ENCODE results near the gene DCP1B. TPM values are rescaled to one million over a fixed set of nuclear protein-coding genes. Genes with fewer than 3 reads are reported as not detected.

DCP1B gene
- total RNA-seq, 1 donor from 2014 or later: 21.2 TPM

GRCh38 chr12:2047752-2048151 lies 43.5 kb upstream of the DCP1B start:
- no peak for DNase-seq (ENCODE audit: low read depth)
- no peak for TF ChIP-seq CTCF (conservative IDR thresholded peaks at IDR 0.05; ENCODE audit: low read depth, low read length)
- H3K4me3 ChIP-seq (ENCODE audit: low read depth, low read length): no peak overlapping the region

- no peak for TF ChIP-seq CTCF (conservative IDR thresholded peaks at IDR 0.05; ENCODE audit: low read depth, low read length)
- H3K4me3 ChIP-seq (ENCODE audit: low read depth, low read length): no peak overlapping the region
- no peak for DNase-seq (ENCODE audit: low read depth)
These were observed 42.7 kb upstream of the DCP1B start for GRCh38 chr12:2046957-2047356.

- no peak for TF ChIP-seq CTCF (conservative IDR thresholded peaks at IDR 0.05; ENCODE audit: low read depth, low read length)
- no peak for DNase-seq (ENCODE audit: low read depth)
These were observed 39.9 kb upstream of the DCP1B start for GRCh38 chr12:2044165-2044564.

GRCh38 chr12:2043054-2043453 lies 38.8 kb upstream of the DCP1B start:
- no peak overlapping the region for H3K4me3 ChIP-seq (ENCODE audit: low read depth, low read length)

More at GRCh38 chr12:2044165-2044564, 39.9 kb upstream of the DCP1B start:
- no peak overlapping the region for H3K4me3 ChIP-seq (ENCODE audit: low read depth, low read length)

GRCh38 chr12:2039034-2039433 lies 34.8 kb upstream of the DCP1B start:
- TF ChIP-seq CTCF (conservative IDR thresholded peaks at IDR 0.05; ENCODE audit: low read depth, low read length): no peak
- DNase-seq (ENCODE audit: low read depth): no peak
- no peak overlapping the region for H3K4me3 ChIP-seq (ENCODE audit: low read depth, low read length)

More at GRCh38 chr12:2043054-2043453, 38.8 kb upstream of the DCP1B start:
- DNase-seq (ENCODE audit: low read depth): no peak
- no peak for TF ChIP-seq CTCF (conservative IDR thresholded peaks at IDR 0.05; ENCODE audit: low read depth, low read length)

- peak overlapping the region; percentile 40 for H3K4me3 ChIP-seq (ENCODE audit: low read depth, low read length)
- no peak for DNase-seq (ENCODE audit: low read depth)
- TF ChIP-seq CTCF (conservative IDR thresholded peaks at IDR 0.05; ENCODE audit: low read depth, low read length): no peak
These were observed 31.3 kb upstream of the DCP1B start for GRCh38 chr12:2035431-2036055.
